GM12872 (cell line): ENCODE results near the gene ABHD5.

ENCODE experiments used
- TF ChIP-seq, protein P1 (sequence below): IDR thresholded peaks from 3 replicates; pipeline ENCODE4 v1.5.1; 2011; ENCODE audit warnings: low read depth, mild to moderate bottlenecking, low read length, moderate library complexity; ENCODE audit not compliant: insufficient read depth

Gene ABHD5

GRCh38 chr3:43690400-43691119 lies at the start of gene ABHD5:
Gene ABHD5, plus strand, starts transcription at chr3:43690938. Its CDS starts 55 bp downstream, at chr3:43690993.
- TF ChIP-seq, protein P1, sequence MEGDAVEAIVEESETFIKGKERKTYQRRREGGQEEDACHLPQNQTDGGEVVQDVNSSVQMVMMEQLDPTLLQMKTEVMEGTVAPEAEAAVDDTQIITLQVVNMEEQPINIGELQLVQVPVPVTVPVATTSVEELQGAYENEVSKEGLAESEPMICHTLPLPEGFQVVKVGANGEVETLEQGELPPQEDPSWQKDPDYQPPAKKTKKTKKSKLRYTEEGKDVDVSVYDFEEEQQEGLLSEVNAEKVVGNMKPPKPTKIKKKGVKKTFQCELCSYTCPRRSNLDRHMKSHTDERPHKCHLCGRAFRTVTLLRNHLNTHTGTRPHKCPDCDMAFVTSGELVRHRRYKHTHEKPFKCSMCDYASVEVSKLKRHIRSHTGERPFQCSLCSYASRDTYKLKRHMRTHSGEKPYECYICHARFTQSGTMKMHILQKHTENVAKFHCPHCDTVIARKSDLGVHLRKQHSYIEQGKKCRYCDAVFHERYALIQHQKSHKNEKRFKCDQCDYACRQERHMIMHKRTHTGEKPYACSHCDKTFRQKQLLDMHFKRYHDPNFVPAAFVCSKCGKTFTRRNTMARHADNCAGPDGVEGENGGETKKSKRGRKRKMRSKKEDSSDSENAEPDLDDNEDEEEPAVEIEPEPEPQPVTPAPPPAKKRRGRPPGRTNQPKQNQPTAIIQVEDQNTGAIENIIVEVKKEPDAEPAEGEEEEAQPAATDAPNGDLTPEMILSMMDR = peak; percentile 40; the same call in 2 of the 3 replicates

DNA sequence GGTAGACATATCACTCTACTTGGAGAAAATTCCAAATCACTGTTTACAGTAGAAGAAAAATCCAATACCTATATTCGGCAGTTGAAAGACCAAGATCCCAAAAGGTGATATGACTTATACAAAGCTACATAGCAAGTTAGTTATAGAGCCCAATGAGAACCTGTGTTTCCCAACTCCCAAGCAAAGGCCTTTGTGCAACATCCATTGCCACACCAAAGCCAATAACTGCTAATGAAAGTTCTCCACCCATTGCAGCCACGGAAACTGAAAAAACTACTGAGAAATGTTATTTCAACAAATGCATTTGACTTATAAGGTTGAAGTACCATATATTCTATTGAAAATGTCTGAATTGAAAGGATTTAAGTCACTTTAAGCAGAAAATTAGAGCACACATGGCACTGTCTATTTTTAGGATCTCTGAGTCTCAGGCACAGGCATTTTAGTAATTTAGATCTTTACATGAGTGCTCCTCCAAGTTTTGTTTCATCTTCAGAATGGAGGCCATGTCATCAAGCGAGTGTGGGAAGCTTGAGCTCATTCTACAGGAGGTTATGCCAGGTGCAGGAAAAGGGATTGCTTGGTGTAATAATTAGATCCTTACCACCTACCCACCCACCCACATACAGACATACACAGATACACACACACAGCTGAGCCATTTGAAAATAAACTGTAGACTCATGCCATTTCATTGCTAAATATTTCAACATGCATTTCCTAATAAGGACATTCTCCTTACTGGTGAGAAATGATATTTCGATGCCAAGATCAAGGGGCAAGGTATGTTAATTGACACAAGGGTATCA lies 49.2 kb upstream of the ABHD5 start:
- TF ChIP-seq, protein P1 = no peak

- TF ChIP-seq, protein P1 = no peak
Observed at GRCh38 chr3:43644443-43644842, 46.3 kb upstream of the ABHD5 start.

DNA sequence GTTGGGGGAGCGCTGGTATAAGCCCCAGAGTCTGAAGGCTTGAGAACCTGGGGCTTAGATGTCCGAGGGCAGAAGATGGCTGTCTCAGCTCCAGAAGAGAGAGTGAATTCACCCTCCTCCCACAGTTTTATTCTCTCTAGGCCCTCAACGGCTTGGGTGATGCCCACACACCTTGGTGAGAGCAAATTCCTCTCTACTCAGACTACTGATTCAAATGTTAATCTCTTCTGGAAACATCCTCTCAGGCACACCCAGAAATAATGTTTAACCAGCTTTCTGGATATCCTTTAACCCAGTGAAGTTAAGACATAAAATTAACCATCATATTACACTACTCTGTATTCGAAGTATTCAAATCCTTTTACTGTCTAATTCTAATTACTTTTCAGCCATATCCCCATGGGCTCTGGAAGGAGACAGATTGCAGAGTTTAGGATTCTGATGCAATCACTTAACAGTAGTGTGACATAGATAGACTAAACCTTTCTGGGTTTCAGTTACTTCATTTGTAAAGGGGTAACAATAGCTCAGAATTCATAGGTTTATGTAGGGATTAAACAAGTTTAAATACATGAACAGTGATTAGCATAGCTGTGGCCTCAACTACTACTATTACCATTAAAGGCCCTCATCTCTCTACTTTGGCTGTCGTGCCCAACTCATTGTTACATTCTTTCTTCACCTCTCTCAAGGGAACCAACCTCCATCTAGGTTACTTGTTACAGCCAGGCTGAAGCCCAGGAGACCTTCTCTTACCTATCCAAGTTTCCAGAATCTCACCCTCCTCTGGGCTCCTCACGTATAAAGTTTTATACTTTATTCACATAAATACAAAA lies 43.2 kb upstream of the ABHD5 start:
- TF ChIP-seq, protein P1 = no peak

- TF ChIP-seq, protein P1 = no peak
Observed at GRCh38 chr3:43648957-43649356, 41.8 kb upstream of the ABHD5 start.

DNA sequence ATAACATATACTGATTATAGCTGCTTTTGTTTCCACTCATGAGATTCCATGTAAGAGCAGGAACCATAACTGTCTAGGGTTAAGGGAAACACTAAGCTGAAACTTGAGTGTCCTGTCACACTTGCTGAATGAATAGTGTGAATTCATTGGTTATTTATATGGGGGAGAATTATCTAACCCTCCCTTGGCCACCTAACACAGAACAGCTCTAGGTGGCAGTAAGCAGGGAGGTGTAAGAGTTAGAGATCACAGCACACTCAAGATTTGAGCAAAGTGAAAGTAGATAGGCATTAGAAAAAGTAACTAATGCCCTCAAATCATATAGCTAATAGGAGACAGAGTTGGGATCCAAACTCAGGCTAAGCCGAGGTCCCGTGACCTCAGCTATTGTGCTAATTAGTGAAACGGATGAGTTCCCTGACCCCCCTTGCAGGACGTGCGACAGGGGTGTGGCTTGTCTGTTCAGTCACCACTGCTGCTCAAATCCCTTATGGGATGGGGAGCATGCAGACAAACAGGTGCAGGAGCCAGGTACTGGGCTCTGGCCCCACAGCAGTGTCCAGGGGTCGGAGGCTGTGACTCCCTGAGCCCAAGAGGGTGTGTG lies 41.3 kb upstream of the ABHD5 start:
- TF ChIP-seq, protein P1 = no peak

GRCh38 chr3:43650345-43650744 lies 40.4 kb upstream of the ABHD5 start:
- TF ChIP-seq, protein P1 = no peak
